Stimulated activated CD8-positive, alpha-beta memory T cell treated with anti-CD3 and anti-CD28 coated beads, Interleukin-15, amount 100 ng/mL, for 48 hours (primary cell): ENCODE data around the gene GRIK2.

ENCODE experiments used
- DNase-seq, 2 donors: peaks; one replicate each; pipeline ENCODE4 v3.0.0-alpha.2; 2020; ENCODE audit warnings: low read depth in 2 of 2

Gene GRIK2

GRCh38 chr6:101537753-101538316 lies 144.3 kb downstream of the GRIK2 start:
- DNase-seq, result no peak

- DNase-seq, result no peak
Observed at GRCh38 chr6:101539510-101540245, 146.2 kb downstream of the GRIK2 start.

GRCh38 chr6:101541894-101542293 lies 148.4 kb downstream of the GRIK2 start:
- no peak for DNase-seq

- DNase-seq, result no peak
Observed at GRCh38 chr6:101543796-101544195, 150.3 kb downstream of the GRIK2 start.

GRCh38 chr6:101544286-101544685 lies 150.8 kb downstream of the GRIK2 start:
- DNase-seq, result no peak

GRCh38 chr6:101545191-101545590 lies 151.7 kb downstream of the GRIK2 start:
- DNase-seq, result no peak

GRCh38 chr6:101550451-101550850 lies 156.9 kb downstream of the GRIK2 start:
- DNase-seq, result no peak

- DNase-seq, result no peak
Observed at GRCh38 chr6:101554231-101554630, 160.7 kb downstream of the GRIK2 start.

GRCh38 chr6:101558712-101559111 lies 165.2 kb downstream of the GRIK2 start:
- DNase-seq, result no peak

GRCh38 chr6:101572627-101573026 lies 179.1 kb downstream of the GRIK2 start:
- DNase-seq, result no peak

- no peak for DNase-seq
Observed at GRCh38 chr6:101577091-101577490, 183.6 kb downstream of the GRIK2 start.

GRCh38 chr6:101578306-101578705 lies 184.8 kb downstream of the GRIK2 start:
- DNase-seq, result no peak

- DNase-seq, result no peak
Observed at GRCh38 chr6:101582792-101583191, 189.3 kb downstream of the GRIK2 start.

- DNase-seq, result no peak
Observed at GRCh38 chr6:101585501-101585900, 192.0 kb downstream of the GRIK2 start.

GRCh38 chr6:101588343-101588742 lies 194.8 kb downstream of the GRIK2 start:
- no peak for DNase-seq

GRCh38 chr6:101595276-101595675 lies 201.8 kb downstream of the GRIK2 start:
- DNase-seq, result no peak

GRCh38 chr6:101597693-101598092 lies 204.2 kb downstream of the GRIK2 start:
- no peak for DNase-seq

GRCh38 chr6:101605426-101605825 lies 211.9 kb downstream of the GRIK2 start:
- DNase-seq, result no peak

GRCh38 chr6:101605874-101606273 lies 212.4 kb downstream of the GRIK2 start:
- DNase-seq, result no peak

GRCh38 chr6:101607111-101607690 lies 213.7 kb downstream of the GRIK2 start:
- DNase-seq, result no peak

- no peak for DNase-seq
Observed at GRCh38 chr6:101608703-101609102, 215.2 kb downstream of the GRIK2 start.

- DNase-seq, result no peak
Observed at GRCh38 chr6:101613556-101613955, 220.0 kb downstream of the GRIK2 start.

GRCh38 chr6:101614774-101615173 lies 221.3 kb downstream of the GRIK2 start:
- DNase-seq, result no peak
